Motor neuron (in vitro differentiated cells): ENCODE data around the gene CPNE5. TPM values are rescaled to one million over a fixed set of nuclear protein-coding genes. Genes with fewer than 3 reads are reported as not detected.

Experiments used
- ATAC-seq, 8 experiments: fragments of 200-7000 bp; cut with Tn5 transposase; replicated peaks in 6 of 8; 2 replicates each; pipeline ENCODE4 v1.8.0; 2021; ENCODE audit warnings: mild to moderate bottlenecking in 8 of 8, moderate library complexity in 8 of 8
- H3K27ac ChIP-seq, 2 donors: fragments of 250-450 bp; sonication (Bioruptor Pico); 2 replicates each; pipeline ENCODE4 v1.9.0; 2021; ENCODE audit warnings: antibody characterized with exemption in 2 of 2, mild to moderate bottlenecking in 2 of 2, moderate library complexity in 1 of 2
- H3K4me1 ChIP-seq, 2 donors: fragments of 250-450 bp; sonication (Bioruptor Pico); replicated peaks in 1 of 2; 2 replicates each; pipeline ENCODE4 v1.6.1; 2021; ENCODE audit warnings: antibody characterized with exemption in 2 of 2, mild to moderate bottlenecking in 2 of 2, moderate library complexity in 1 of 2
- H3K4me3 ChIP-seq, 5 donors: fragments of 250-450 bp; sonication (Bioruptor Pico); 2 replicates each; pipeline ENCODE4 v1.9.0; 2021; ENCODE audit warnings: antibody characterized with exemption in 5 of 5, mild to moderate bottlenecking in 5 of 5, moderate library complexity in 4 of 5
- WGBS, 10 experiments: fragments of 450-650 bp; shearing (Covaris generic); methylation state at CpG; one replicate each; pipeline ENCODE4 v1.0.0; 2022; 5-methylcytosine and 5-hydroxymethylcytosine counted together
- in situ Hi-C, 9 experiments: fragments of 400-800 bp; cut with MboI; loops; one replicate each; pipeline ENCODE4 v1.15.0; 2021; ENCODE audit warnings: low sequenced_read_pairs in 9 of 9, low pct_unique_long_range_greater_than_20kb in 2 of 9; ENCODE audit not compliant: unreplicated experiment in 9 of 9
- total RNA-seq, 8 experiments: library from RNA; unstranded; fragments of 300-600 nt; gene quantifications; 2 replicates each; pipeline versions ENCODE4 v1.2.3 to v1.2.4, GENCODE V29; 2022

CPNE5 gene
- total RNA-seq, 8 experiments from 2014 or later: 0.45 to 3.1 (median 1.7) TPM

DNA sequence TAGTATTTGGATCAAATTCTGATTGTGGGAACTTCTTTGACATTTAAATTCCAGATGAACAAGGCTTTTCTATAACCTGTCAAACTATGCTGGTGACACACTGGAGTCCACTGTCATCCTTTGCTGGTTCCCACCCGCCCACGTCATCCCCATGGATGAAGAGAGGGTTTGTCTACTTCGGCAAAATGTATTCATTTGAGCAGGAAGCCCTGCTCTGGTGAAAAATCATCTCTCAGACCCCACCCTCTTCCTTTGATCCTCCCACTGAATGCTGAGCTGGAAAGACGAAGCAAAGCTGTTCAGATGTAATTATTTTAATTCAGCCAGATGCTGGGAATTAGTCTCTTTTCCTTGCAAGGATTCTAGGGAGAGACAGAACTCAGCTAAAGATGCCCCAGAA, 50.5 kb downstream of the CPNE5 start:
- peak; percentile 36 to 91 (median 62) for ATAC-seq
- peak overlapping the region in 1 of 2 donors; percentile 11 for H3K27ac ChIP-seq
- peaks cover 24 to 25% of the 10 kb centered on the region in 2 donors for H3K4me1 ChIP-seq
- in situ Hi-C loops: loop anchor here in 1 of 9 experiments (10.0 kb wide), 1 partner anchor 56 kb away; no protein-coding TSS in a partner anchor
- no peak overlapping the region for H3K4me3 ChIP-seq
- WGBS, 10 experiments: 0 to 59% (median 34%) methylated on average over 1 to 4 of the region's 4 CpGs; no CpG with 5 or more reads in 3 of the 10 experiments

DNA sequence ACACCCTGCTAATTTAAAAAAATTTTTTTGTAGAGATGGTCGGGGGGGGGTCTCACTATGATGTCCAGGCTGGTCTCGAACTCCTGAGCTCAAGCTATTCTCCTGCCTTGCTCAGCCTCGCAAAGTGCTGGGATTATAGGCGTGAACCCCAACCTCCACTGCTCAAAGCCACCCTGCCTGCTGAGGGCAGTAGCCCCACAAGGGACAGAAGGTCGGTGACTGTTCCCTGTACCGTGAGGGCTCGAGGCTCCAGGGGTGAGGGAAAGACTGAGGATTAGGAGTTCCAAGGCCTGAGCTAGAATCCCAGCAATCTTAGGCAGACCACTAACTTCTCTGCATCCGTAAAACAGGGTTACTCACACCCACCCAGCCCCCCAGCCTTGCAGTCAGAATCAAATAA, 51.1 kb downstream of the CPNE5 start:
- peak overlapping the region in 1 of 2 donors; percentile 11 for H3K27ac ChIP-seq
- in situ Hi-C loops: loop anchor here in 1 of 9 experiments (10.0 kb wide), 1 partner anchor 57 kb away; no protein-coding TSS in a partner anchor
- ATAC-seq: no peak

DNA sequence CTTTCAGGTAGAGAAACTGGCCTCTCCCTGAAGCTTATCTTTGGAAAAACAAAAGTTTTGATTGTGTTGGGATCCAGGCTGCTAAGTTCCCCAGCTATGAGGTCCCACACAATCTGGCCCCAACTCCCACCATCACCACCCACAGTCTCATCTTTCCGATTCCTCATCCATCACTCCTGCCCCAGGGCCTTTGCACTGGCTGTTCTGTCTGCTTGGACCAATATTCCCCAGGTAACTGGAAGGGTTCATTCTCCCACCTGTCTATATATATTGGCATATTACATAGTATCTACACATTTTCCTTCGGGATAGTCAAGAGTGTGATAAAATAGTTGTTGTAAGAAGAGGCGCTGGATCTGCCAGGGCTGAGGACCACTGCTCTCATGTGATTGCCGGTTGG, 52.0 kb downstream of the CPNE5 start:
- H3K4me3 ChIP-seq: no peak overlapping the region
- 80 to 100% (median 89%) methylated on average over 2 to 4 of the region's 4 CpGs; no CpG with 5 or more reads in 5 of the 10 experiments for WGBS, 10 experiments
- in situ Hi-C loops: loop anchor here in 1 of 9 experiments (10.0 kb wide), 1 partner anchor 58 kb away; no protein-coding TSS in a partner anchor
- H3K27ac ChIP-seq: no peak overlapping the region
- peaks cover 16 to 18% of the 10 kb centered on the region in 2 donors for H3K4me1 ChIP-seq
- no peak for ATAC-seq

More for the DNA sequence above, 51.1 kb downstream of the CPNE5 start:
- 93 to 100% (median 99%) methylated on average over 1 to 5 of the region's 8 CpGs; no CpG with 5 or more reads in 4 of the 10 experiments for WGBS, 10 experiments
- H3K4me3 ChIP-seq: no peak overlapping the region
- H3K4me1 ChIP-seq: peaks cover 18 to 19% of the 10 kb centered on the region in 2 donors

DNA sequence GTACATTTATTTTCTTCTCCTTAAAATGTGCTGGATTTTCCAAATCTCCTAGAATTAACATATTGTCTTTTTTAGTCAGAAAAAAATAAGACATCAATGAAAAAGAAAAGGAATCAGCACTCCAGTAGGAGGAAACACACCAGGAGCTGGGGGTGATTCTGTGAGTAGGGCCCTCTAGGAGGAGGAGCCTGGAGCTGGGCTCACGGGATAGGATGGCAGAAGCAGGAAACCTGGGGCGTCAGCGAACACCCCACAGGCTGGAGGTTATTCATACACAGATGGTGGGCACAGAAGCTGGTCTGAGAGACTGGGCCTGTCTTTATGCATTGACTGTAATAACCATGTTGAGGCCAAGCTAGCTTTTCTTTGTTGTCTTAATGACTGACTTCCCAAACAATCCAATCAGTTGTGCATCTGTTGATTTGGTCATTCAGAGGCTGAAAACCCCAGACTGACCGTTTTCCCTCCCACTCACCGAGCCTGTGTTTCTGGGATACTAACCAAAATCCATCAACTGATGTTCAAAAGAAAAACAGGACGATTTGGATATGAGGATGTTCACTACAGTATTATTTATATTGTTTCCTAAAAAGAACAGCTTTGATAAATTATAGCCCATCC, 53.1 kb downstream of the CPNE5 start:
- Histone ChIP-seq H3K4me1 (peaks cover 11 to 12% of the 10 kb centered on the region in 2 donors), H3K4me3 (no peak overlapping the region), H3K27ac (no peak overlapping the region)
- WGBS, 10 experiments: 33 to 77% (median 62%) methylated on average over 1 to 6 of the region's 6 CpGs; no CpG with 5 or more reads in 1 of the 10 experiments
- peak in 2 of 8 experiments; percentile 28 to 35 for ATAC-seq
- in situ Hi-C loops: loop anchor here in 1 of 9 experiments (10.0 kb wide), 1 partner anchor 59 kb away; no protein-coding TSS in a partner anchor

DNA sequence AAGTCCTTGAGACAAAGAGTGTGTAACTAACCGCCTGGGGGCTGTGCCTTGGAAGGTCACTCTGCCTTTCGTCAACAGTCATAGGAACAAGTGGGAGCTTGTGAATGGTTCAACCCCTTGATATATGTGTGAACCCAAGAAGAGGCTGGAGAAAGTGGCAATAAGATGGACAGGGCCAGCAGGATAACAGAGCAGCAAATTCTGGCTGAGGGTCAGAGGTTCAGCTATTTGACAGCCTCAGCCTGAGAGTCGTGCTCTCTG, 54.9 kb downstream of the CPNE5 start:
- H3K27ac ChIP-seq: no peak overlapping the region
- in situ Hi-C loops: loop anchor here in 1 of 9 experiments (10.0 kb wide), 1 partner anchor 60 kb away; no protein-coding TSS in a partner anchor
- 57 to 100% (median 69%) methylated on average over 1 to 2 of the region's 3 CpGs; no CpG with 5 or more reads in 4 of the 10 experiments for WGBS, 10 experiments
- peaks cover 12 to 13% of the 10 kb centered on the region in 2 donors for H3K4me1 ChIP-seq
- ATAC-seq: no peak
- no peak overlapping the region for H3K4me3 ChIP-seq

DNA sequence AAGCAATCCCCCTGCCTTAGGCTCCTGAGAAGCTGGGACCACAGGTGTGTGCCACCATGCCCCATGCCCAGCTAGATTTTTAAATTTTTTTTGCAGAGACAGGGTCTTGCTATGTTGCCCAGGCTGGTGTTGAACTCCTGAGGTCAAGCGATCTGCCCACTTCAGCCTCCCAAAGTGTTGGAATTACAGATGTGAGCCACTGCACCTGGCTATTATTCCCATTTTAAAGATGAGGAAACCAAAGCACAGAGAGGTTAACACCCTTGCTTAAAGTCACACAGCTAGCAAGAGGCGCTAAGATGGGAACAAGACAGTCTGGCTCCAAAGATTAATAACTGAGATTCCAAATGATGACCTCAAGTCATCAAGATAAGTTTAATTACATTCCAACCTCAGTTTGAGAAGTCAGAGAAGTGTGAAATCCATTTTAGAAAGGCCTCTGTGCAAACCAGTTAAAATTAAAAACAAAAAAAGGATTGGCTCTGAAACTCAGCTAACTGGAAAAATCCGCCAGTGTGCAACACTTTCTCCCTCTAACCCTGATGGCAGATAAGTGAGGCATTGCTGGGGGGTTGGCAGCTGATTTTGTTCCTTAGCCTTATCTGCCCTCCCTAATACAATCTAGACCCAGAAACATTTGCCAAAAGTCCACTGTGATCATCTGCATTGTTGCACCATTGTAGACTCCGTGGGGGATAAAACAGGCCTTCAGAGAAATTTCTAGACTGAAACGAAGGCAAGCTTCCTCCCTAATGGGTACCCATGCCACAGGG, 55.5 kb downstream of the CPNE5 start:
- 20 to 96% (median 83%) methylated on average over 1 to 5 of the region's 5 CpGs; no CpG with 5 or more reads in 2 of the 10 experiments for WGBS, 10 experiments
- no peak overlapping the region for H3K4me3 ChIP-seq
- peaks cover 7 to 8% of the 10 kb centered on the region in 2 donors for H3K4me1 ChIP-seq
- no peak for ATAC-seq
- in situ Hi-C loops: loop anchor here in 1 of 9 experiments (10.0 kb wide), 1 partner anchor 61 kb away; no protein-coding TSS in a partner anchor
- H3K27ac ChIP-seq: no peak overlapping the region

DNA sequence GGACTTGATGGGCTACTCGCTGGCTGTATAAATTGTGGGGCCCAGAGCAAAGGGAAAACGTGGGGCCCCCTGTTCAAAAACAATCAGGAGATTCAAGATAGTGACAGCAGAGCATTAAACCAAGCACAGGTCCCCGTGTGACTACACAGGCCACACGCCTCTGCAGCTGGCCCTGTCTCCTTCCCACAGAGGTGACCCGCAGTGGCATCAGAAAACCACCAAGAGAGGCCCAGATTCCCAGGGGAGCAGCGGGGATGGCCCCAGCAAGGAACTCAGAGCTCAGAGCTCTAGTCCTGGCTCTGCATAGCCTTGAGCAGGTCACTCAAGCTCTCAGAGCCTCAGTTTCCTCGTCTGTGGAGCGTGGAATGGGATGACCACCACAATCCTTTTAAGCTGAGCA, 57.6 kb downstream of the CPNE5 start:
- in situ Hi-C loops: loop anchor here in 1 of 9 experiments (10.0 kb wide), 1 partner anchor 63 kb away; no protein-coding TSS in a partner anchor
- H3K4me1 ChIP-seq: peaks cover 16 to 20% of the 10 kb centered on the region in 2 donors
- WGBS, 10 experiments: 60 to 80% (median 80%) methylated on average over 1 of the region's 8 CpGs; no CpG with 5 or more reads in 7 of the 10 experiments

DNA sequence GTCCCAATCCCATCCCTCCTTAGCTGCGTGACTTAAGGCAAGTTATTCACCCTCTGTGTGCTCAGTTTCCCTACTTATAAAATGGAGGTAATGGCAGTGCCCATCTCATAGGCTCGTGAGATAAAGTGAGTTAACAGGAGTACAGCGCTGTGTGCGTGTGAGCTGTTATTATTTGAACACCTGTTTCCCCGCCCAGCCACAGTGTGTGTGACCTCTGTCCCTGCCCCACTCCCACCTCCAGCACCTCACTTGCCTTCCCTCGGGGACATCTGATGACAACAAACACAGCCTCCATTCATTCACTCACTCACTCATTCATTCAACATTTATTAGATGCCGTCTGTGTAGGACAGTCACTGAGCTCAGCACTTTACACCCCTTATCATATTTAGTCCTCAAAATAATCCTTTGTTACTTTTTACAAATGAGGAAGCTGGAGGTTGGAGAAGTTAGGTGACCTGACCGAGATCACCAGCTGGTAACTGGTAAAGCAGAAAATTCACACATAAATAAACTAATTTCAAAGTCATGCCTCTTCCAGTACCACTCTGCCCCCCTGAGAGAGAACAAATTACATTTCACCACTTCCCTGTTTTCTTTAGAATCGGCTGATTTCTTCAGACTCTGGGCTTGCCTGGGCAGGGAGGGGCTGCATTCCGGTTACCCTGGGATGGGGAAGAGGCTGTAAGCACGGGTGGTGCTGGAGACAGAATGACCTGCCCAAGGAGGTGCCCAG, 58.6 kb downstream of the CPNE5 start:
- Histone ChIP-seq H3K4me3 (no peak overlapping the region), H3K4me1 (peaks cover 17 to 21% of the 10 kb centered on the region in 2 donors), H3K27ac (no peak overlapping the region)
- 17 to 100% (median 61%) methylated on average over 1 to 7 of the region's 11 CpGs; no CpG with 5 or more reads in 1 of the 10 experiments for WGBS, 10 experiments
- peak in 2 of 8 experiments; percentile 50 to 54 for ATAC-seq
- in situ Hi-C loops: loop anchor here in 1 of 9 experiments (10.0 kb wide), 1 partner anchor 64 kb away; no protein-coding TSS in a partner anchor

More for the DNA sequence above, 57.6 kb downstream of the CPNE5 start:
- Histone ChIP-seq H3K4me3 (no peak overlapping the region), H3K27ac (no peak overlapping the region)
- peak in 3 of 8 experiments; percentile 11 to 20 (median 16) for ATAC-seq

DNA sequence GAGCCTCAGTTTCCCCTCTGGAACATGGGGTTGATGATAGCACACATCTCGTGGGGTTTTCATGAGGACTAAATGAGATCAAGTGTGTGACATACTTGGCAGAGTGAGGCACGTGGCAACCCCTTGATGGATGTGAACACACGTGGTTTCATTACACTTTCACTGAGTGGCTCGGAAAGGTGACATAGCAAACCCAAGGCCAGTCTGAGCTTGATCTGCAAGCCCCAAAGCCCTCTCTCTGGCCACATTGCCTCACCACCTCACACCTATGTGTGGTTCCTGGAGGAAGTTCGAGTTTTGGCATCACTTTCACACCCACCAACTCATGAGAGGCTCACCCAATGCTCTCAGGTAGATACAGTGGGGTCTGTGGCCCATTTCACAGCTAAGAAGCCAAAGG, 60.0 kb downstream of the CPNE5 start:
- H3K27ac ChIP-seq: no peak overlapping the region
- peaks cover 17 to 21% of the 10 kb centered on the region in 2 donors for H3K4me1 ChIP-seq
- H3K4me3 ChIP-seq: no peak overlapping the region
- in situ Hi-C loops: no loop called here
- WGBS, 10 experiments: 52 to 94% (median 82%) methylated on average over 1 to 4 of the region's 5 CpGs; no CpG with 5 or more reads in 5 of the 10 experiments
- no peak for ATAC-seq

DNA sequence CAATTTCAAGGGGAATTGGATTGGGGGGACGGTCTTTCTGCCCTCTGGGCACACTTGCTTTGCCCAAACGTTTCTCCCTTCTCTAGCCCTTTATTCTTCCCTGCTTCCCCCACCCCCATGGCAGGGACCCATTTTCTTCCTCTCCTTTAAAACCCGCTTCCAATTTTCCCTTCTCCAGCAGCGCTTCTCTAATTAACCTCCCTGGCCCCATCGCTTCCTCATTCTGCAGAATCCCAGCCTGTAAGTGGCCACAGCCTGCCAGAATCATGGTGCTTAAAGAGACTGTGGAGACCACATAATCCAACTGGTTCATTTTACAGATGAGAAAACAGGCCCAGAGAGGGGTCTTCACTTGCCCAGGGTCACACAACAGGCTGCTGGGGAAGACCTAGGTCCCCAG, 61.4 kb downstream of the CPNE5 start:
- no peak overlapping the region for H3K27ac ChIP-seq
- H3K4me1 ChIP-seq: peaks cover 17 to 21% of the 10 kb centered on the region in 2 donors
- WGBS, 10 experiments: 0 to 70% (median 27%) methylated on average over 1 to 4 of the region's 5 CpGs; no CpG with 5 or more reads in 5 of the 10 experiments
- no peak overlapping the region for H3K4me3 ChIP-seq
- in situ Hi-C loops: no loop called here
- peak in 5 of 8 experiments; percentile 8 to 30 (median 24) for ATAC-seq

DNA sequence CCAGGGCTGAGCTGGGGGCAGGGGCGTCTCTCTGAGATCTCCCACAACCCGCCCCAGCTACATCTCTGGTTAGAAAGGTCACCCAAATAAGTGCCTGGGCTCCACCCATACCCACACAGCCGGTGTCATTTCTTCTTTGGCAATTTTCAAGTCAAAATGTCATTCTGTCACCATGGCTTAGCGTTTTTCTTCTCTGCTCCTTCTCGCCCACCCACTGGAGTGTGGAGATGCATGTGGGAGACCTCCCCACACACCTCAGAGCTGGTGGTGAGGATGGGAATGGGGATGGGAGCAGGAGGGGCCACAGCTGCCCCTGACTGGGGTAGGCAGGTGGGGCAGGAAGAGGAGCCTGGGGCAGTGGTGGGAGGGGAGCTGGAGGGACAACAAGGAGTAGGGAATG, 63.1 kb downstream of the CPNE5 start:
- Histone ChIP-seq H3K4me3 (no peak overlapping the region), H3K4me1 (peaks cover 17 to 30% of the 10 kb centered on the region in 2 donors), H3K27ac (no peak overlapping the region)
- no peak for ATAC-seq
- 37 to 100% (median 60%) methylated on average over 1 to 3 of the region's 5 CpGs; no CpG with 5 or more reads in 7 of the 10 experiments for WGBS, 10 experiments
- in situ Hi-C loops: no loop called here

DNA sequence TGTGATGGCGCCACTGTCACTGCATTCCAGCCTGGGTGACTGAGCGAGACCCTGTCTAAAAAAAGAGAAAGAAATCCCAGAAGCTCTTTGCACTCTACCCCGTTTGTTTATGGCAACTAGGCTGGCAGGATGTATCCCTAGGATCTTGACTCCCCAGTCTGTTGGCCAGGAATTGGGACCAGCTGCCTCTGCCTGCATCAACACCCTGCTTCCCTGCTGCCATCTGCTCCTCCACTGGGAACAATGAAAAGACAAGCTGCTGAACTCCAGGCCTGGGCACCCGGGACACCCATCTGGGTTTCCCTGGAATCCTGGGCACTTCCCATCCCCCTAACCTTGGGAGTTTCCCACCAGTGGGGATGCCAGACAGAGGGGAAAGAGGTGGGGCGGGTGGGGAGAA, 64.9 kb downstream of the CPNE5 start:
- in situ Hi-C loops: loop anchor here in 3 of 9 experiments (25.0 kb wide), 2 partner anchors 162 to 238 kb away; partner anchors contain the start of gene FGD2 (in 1 of the 3)
- Histone ChIP-seq H3K27ac (no peak overlapping the region), H3K4me3 (no peak overlapping the region), H3K4me1 (peaks cover 17 to 26% of the 10 kb centered on the region in 2 donors)
- 93 to 100% methylated on average over 1 to 3 of the region's 5 CpGs; no CpG with 5 or more reads in 8 of the 10 experiments for WGBS, 10 experiments
- peak in 1 of 8 experiments; percentile 13 for ATAC-seq
